Hematopoietic multipotent progenitor cell treated with erythropoietin and hydrocortisone succinate and interleukin-3 and kit ligand, for 8 days (in vitro differentiated cells): Measurements from ENCODE around the gene LRP11.
"Not testable (repeated sequence)": the region's sequence is repeated elsewhere in the genome, so short reads cannot be mapped to it uniquely, and the experiment has no call there.

Experiments
- DNase-seq: peaks from one replicate; pipeline ENCODE4 v3.0.0-alpha.2; 2015

The LRP11 gene

GRCh38 chr6:149867876-149868640 is 3.9 kb upstream of the LRP11 start:
- peak; percentile 48 for DNase-seq

- peak; percentile 81 for DNase-seq
Measured at GRCh38 chr6:149864578-149865535, 698 bp upstream of the LRP11 start.

- DNase-seq: peak; percentile 55
Measured at GRCh38 chr6:149862922-149863697, 1.0 kb downstream of the LRP11 start.

GRCh38 chr6:149862424-149862738 is 1.8 kb downstream of the LRP11 start:
- DNase-seq: not testable (repeated sequence)

GRCh38 chr6:149861603-149862423 is 2.3 kb downstream of the LRP11 start:
- DNase-seq: no peak

- DNase-seq: no peak
Measured at GRCh38 chr6:149860834-149861602, 3.1 kb downstream of the LRP11 start.

- DNase-seq: no peak
Measured at GRCh38 chr6:149860513-149860833, 3.7 kb downstream of the LRP11 start.

- no peak for DNase-seq
Measured at GRCh38 chr6:149859938-149860337, 4.2 kb downstream of the LRP11 start.

GRCh38 chr6:149859368-149859767 is 4.8 kb downstream of the LRP11 start:
- DNase-seq: no peak

- DNase-seq: no peak
Measured at GRCh38 chr6:149857541-149857940, 6.6 kb downstream of the LRP11 start.

- DNase-seq: no peak
Measured at GRCh38 chr6:149856256-149856994, 7.7 kb downstream of the LRP11 start.

GRCh38 chr6:149855741-149856140 is 8.4 kb downstream of the LRP11 start:
- no peak for DNase-seq

GRCh38 chr6:149855040-149855654 is 9.0 kb downstream of the LRP11 start:
- DNase-seq: no peak

- no peak for DNase-seq
Measured at GRCh38 chr6:149854532-149854931, 9.6 kb downstream of the LRP11 start.

- DNase-seq: not testable (repeated sequence)
Measured at GRCh38 chr6:149854017-149854416, 10.1 kb downstream of the LRP11 start.

- no peak for DNase-seq
Measured at GRCh38 chr6:149852881-149853280, 11.3 kb downstream of the LRP11 start.

- peak; percentile 48 for DNase-seq
Measured at GRCh38 chr6:149852180-149852579, 12.0 kb downstream of the LRP11 start.

- no peak for DNase-seq
Measured at GRCh38 chr6:149851461-149852110, 12.6 kb downstream of the LRP11 start.

GRCh38 chr6:149848343-149848742 is 15.8 kb downstream of the LRP11 start:
- not testable (repeated sequence) for DNase-seq

- DNase-seq: no peak
Measured at GRCh38 chr6:149847939-149848267, 16.3 kb downstream of the LRP11 start.
